GM12891 (cell line): Measurements from ENCODE around the gene PAPOLA.

Source experiments
- DNase-seq: peaks from one replicate; pipeline ENCODE4 v3.0.0; 2011; ENCODE audit warnings: low spot score; ENCODE audit not compliant: insufficient read length
- FAIRE-seq: peaks from 2 replicates; lab custom pipeline; 2011; peaks lifted over from hg19 to GRCh38; lab: Jason Lieb, UNC
- PAX5 ChIP-seq: IDR thresholded peaks from 2 replicates; pipeline ENCODE4 v1.6.1; 2011; ENCODE audit warnings: low read length, moderate library complexity, mild to moderate bottlenecking; ENCODE audit not compliant: insufficient read depth, severe bottlenecking
- POLR2A ChIP-seq: IDR thresholded peaks from 2 replicates; pipeline ENCODE4 v1.6.1; 2011; ENCODE audit warnings: low read depth, low read length, control low read depth
- POLR2AphosphoS5 ChIP-seq: IDR thresholded peaks from 2 replicates; pipeline ENCODE4 v1.6.1; 2011; ENCODE audit warnings: low read depth, low read length, control low read depth
- POU2F2 ChIP-seq: IDR thresholded peaks from 2 replicates; pipeline ENCODE4 v1.6.1; 2011; ENCODE audit warnings: low read depth, mild to moderate bottlenecking, control low read depth, low read length, moderate library complexity
- SPI1 ChIP-seq: IDR thresholded peaks from 2 replicates; pipeline ENCODE4 v1.6.1; 2011; ENCODE audit warnings: low read depth, low read length, control low read depth
- TAF1 ChIP-seq: IDR thresholded peaks from 2 replicates; pipeline ENCODE4 v1.6.1; 2011; ENCODE audit warnings: low read depth, low read length, control low read depth

Gene PAPOLA

DNA sequence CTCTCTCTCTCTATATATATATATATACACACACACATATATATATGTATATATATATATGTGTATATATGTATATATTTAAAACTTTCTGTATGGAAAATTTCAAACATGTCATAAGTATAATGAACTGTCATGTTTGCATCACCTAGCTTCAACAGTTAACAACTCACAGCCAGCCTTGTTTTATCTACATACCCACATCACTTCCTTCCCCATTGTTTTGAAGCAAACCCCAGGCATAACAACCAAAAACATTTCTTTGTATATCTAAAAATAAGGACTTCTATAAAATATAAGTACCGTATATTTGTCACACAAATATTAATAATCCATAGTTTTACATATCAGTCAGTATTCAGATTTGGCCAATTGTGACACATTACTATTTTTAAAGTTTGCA lies 57.4 kb downstream of the PAPOLA start:
- TF ChIP-seq POLR2AphosphoS5 (no peak), POLR2A (no peak), TAF1 (no peak), PAX5 (no peak), POU2F2 (no peak), SPI1 (no peak)
- DNase-seq (no peak), FAIRE-seq (no peak)

DNA sequence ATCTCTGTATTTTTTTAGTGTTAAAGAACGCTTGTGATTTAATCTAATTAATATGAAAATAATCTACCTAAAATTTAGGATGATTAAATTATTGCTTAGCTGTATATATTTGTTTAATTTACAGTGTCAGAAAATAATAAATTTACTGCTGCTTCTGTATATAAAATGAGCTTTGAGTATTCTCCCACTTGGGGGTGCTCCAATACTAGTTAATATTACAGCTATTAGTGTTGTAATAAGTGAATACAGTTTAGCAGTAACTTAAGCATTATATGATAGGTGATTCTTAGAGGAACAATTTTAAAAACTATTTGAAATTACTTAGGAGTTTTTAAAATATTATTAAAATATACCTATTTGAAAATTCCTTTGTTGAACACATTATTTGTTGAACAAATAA lies 62.2 kb downstream of the PAPOLA start:
- no peak for FAIRE-seq
- TF ChIP-seq SPI1, result no peak
- TF ChIP-seq TAF1, result no peak
- no peak for TF ChIP-seq POLR2AphosphoS5
- TF ChIP-seq PAX5, result no peak
- no peak for TF ChIP-seq POU2F2
- no peak for TF ChIP-seq POLR2A
- DNase-seq, result no peak

DNA sequence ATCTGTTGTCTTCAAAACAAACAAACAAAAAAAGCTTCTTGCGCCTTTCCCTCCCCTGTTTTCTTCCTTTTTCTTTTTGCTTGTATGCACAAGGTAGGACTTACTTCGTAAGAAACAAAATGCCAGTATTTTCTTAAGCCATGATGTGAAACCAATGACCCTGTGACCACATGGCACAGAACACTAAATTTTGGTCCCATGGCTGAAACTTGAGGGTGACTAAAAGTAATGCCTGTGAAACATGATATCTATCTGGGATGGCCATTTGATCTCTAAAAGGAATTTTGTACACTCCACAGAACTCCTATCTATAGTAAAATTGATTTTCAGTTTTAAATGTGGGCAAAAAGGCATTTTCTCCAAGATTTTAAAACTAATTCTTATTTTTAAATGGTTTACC lies 63.6 kb downstream of the PAPOLA start:
- FAIRE-seq (peak; percentile 23), DNase-seq (no peak)
- TF ChIP-seq PAX5 (no peak), POU2F2 (no peak), TAF1 (no peak), POLR2A (no peak), POLR2AphosphoS5 (no peak)

DNA sequence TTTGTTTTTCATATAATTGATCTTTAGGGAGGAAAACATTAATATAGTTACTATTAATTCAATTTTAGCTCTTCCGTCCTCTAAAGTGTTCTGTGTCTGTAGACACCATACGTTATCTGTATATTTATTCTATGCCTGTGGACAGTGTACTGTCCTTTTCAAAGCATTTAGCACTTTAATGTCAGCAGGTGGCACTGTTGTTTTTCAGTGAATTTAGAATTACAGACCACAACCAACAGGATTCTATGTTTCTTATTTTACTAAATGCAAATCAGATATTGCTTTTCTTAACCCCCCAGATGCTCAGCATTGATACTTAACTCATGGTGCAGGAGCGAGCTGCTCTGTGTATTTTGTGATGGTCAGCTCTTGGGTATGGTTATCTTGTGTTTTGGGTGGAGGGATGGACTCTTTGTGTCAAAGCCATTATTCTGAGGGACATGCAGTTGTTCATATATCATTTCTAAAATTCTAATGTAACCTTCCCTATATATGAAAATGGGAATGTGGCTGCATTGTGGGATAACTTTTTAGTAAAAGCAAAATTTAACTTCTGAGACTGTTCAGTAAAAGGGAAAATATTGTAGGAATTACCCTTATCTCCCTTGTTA lies 65.2 kb downstream of the PAPOLA start:
- FAIRE-seq (no peak), DNase-seq (no peak)
- TF ChIP-seq POLR2AphosphoS5, result no peak
- TF ChIP-seq SPI1, result no peak
- no peak for TF ChIP-seq TAF1
- TF ChIP-seq PAX5, result no peak
- TF ChIP-seq POLR2A, result no peak
- TF ChIP-seq POU2F2, result no peak

DNA sequence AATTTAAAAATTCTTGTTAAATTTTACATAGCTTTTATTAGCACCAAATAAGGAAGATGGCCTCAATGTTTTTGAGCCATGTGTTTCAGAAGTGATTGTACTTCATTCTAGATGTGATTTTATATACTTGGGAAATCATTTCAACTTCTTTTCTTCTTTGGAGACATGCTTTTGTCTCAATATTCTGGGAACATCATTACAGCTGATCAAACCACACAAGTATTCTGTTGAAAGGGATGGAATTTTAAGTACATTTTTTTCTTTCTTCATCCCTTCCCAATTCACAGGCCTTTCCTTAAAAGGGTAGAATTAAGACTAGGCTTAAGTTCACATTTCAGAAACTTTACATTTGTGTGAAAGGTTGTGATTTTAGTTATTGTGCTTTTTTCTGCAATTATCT lies 66.4 kb downstream of the PAPOLA start:
- DNase-seq (no peak), FAIRE-seq (no peak)
- no peak for TF ChIP-seq PAX5
- no peak for TF ChIP-seq TAF1
- TF ChIP-seq POU2F2, result no peak
- TF ChIP-seq POLR2AphosphoS5, result no peak
- no peak for TF ChIP-seq POLR2A
- TF ChIP-seq SPI1, result no peak

DNA sequence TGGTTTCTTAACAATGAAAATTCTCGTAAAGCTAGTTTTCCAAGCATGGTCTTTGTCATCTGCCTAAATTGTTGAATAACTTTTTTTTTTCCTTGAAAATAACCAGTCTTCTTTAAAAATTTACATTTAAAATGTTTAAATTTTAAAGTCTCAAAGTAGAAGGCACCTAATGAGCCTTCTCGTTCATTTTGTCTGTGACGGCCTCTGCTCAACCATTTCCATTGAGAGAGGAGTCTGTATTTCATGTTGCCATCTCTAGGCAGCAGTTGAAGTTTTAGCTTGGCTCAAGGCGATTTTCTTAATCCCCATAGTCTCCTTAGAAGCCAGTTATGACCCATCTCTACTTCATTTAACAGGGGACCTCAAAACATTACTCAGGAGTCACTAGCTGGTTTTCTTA lies 69.1 kb downstream of the PAPOLA start:
- TF ChIP-seq POU2F2, result no peak
- no peak for TF ChIP-seq POLR2AphosphoS5
- TF ChIP-seq TAF1, result no peak
- TF ChIP-seq SPI1, result no peak
- no peak for TF ChIP-seq POLR2A
- no peak for TF ChIP-seq PAX5
- no peak for FAIRE-seq
- DNase-seq, result no peak

DNA sequence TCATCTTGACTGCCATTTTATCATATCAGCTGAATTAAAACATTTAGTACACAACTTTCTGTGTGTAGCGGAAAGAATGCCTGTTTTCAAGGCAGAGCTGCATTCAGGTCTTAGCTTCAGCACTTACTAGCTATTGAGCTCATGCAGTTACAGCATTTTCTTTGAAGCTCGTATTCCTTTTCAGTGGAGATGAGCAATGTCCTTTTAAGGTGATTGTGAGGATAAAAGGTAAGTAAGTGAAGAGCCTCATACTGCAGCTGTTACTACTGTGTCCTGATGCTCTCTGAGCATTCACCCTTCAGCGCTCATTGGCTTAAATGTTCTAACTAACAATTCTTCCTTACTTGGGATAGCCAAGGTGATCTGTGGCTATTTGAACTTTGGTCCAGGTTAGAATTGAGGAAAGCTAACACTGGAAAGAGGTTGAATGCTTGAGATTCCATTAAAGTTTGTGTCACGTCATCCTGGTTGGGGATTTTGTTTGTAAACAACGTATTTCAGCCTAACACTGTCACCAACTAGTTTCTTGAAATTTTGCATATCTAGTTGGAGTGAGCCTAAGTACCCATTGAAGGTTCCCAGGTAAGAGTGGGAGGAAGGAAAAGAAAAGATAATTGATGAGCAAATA lies 71.4 kb downstream of the PAPOLA start:
- no peak for TF ChIP-seq POU2F2
- no peak for TF ChIP-seq POLR2AphosphoS5
- no peak for TF ChIP-seq TAF1
- no peak for TF ChIP-seq SPI1
- no peak for TF ChIP-seq PAX5
- TF ChIP-seq POLR2A, result no peak
- no peak for FAIRE-seq
- DNase-seq, result no peak

DNA sequence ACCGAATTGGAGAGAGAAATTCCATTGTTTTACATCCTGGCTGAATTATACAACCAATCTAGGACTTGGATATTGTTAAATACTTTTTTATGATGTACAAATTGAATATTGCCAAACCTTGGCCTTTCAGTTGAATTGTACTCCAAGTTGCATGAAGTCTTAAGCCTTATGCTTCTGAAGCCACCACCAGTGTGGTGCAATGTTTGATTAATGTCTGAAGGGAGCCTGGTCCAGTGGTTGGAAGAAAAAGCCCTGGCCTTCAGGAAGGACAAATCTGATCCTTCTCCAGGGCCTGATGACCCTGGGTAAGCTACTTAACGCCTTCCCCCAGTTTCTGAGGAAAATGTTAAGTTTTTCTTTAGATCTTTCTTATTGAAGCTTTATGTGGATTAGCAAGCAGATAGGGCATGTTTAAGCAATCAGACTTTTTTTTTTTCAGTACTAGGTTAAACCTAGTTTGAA lies 72.0 kb downstream of the PAPOLA start:
- FAIRE-seq (no peak), DNase-seq (no peak)
- TF ChIP-seq PAX5, result no peak
- TF ChIP-seq POLR2AphosphoS5, result no peak
- TF ChIP-seq POLR2A, result no peak
- TF ChIP-seq SPI1, result no peak
- TF ChIP-seq TAF1, result no peak
- no peak for TF ChIP-seq POU2F2

DNA sequence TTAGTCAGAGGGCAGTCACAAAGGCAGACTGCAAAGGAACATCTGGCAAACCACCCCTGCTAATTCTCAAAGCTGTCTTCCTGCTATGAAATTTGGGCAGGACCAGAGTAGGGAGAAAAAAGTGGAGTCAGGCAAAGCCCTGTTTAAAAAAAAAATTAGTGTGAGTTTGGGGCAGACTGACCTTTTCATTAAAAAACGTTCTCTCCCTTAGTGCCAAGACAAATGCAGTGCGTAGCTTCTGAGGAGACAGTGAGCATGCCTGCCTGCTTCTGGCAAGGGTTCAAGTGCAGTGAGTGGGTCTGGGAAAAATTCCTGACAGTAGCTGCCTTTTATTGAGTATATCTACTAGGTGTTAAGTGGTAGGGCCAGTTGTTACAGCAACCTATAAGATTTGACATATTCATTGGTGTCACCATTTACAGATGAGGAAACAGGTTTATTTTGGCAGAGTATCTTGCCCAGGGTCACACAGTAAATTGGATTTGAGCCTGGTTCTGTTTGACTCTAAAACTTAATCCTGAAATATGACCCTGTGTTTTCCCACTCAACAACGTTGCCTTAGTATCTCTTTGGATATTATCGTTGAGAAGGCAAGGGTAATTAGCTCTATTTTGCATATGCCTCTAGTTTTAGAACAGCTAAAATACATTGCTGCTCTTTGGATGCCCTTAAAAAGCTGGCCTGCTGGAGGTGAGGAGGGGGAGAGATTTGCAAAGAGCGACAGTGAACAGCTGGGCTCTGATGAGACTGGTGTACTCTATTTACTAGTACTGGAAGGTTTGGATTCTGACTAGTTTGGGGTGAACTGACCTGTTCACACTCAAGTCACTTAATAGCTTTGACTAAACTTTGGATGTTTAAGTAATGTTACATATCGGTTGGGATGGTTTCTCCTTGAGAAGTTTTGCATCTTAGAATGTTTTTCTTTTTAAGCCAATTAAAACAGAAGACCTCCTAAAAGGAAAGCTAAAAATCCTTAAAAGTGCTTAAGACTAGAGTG lies 72.8 kb downstream of the PAPOLA start:
- no peak for FAIRE-seq
- TF ChIP-seq TAF1 (no peak), PAX5 (no peak), POU2F2 (no peak), SPI1 (no peak), POLR2AphosphoS5 (no peak), POLR2A (no peak)
- DNase-seq, result no peak
